ENCODE measurements around the gene TXLNA.

Gene TXLNA

DNA sequence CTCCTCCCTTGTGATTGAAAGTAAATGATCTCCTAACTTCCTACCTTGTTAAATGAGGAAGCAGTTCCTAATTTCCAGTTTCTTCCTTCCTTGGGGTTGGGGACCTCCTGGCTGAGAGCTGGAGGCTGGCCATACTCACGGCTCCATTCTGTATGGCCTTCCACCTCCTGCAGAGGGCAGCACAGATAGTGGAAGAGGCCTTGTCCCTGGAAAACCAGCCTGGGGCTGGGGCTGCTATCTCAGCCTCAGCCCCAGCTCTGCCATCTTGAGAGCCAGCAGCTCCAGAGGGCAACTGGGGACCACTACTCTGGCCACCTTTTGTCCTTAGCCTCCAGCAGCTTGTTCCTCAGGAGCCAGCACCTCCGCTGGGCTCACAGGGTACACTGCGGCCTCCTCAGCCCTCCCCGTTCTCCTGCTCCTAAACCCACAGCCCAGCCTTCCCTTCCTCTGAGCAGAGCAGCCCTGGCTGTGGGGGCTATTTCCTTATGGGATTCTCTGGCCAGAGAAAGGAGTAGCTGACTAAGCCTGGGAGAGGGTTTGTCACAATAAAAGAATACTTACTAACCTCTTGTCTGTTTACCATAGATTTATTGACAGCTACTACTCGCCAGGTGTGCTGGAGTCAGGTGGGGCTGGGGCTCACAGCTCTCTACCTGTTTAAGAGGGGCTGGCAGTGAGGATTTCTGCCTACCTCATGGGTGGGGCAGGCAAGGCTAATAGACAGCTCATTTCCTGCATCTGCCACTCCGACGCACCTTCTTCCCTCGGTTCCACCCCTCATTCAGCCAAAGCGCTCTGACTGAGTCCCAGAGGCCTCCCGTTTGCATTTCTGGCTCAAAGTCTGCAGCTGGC, 36.4 kb downstream of the TXLNA start:
- DNase-seq: peak; percentile 46

- DNase-seq: no peak
These were observed 37.1 kb downstream of the TXLNA start for GRCh38 chr1:32216566-32216965.

- DNase-seq: no peak
These were observed 39.5 kb downstream of the TXLNA start for GRCh38 chr1:32219022-32219421.

GRCh38 chr1:32220746-32221580, 41.5 kb downstream of the TXLNA start:
- no peak for DNase-seq

- DNase-seq: no peak
These were observed 42.1 kb downstream of the TXLNA start for GRCh38 chr1:32221581-32221979.

DNA sequence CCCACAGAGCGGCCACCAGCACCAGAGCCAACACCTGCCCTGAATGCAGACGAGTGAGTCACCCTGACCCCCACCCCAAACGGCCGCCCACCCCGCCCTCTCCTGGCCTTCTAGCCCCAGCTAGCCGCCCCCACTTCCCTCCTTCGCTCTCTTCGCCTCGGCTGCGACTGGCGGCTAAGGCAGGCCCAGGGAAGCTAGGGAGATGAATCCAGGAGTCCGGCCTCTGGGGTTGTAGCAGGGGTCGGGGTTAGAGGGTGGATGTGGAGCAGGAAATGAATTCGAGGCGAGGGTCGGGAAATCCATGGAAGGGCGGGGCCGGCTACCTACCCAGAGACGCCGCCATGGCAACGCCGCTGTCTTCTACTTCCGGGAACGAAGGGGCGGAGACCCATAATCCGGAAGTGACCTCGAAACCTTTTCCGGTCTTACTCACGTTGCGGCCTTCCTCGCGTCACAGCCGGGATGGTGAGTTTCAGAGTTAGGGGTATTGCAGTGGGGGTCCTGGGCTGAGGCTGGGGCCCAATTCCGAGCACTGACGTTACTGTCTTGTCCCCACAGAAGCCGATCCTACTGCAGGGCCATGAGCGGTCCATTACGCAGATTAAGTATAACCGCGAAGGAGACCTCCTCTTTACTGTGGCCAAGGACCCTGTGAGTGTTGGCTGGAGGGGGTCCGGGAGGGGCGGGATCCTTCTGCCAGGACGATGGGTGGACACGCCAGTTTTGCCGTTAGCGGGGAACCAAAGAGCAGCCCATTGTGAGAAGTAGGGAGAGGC, 42.7 kb downstream of the TXLNA start, which contains the start of the genes EIF3I and TMEM234:
EIF3I (plus strand) TSS at position 428 of the 776 bp plus-strand sequence; CDS start at position 463, 35 bp downstream.
TMEM234 (minus strand) TSS at position 374 of the 776 bp plus-strand sequence; CDS start at position 343, 31 bp downstream.
- DNase-seq: peak; percentile 90

GRCh38 chr1:32223683-32224082, 44.2 kb downstream of the TXLNA start:
- no peak for DNase-seq

- no peak for DNase-seq
These were observed 44.8 kb downstream of the TXLNA start for GRCh38 chr1:32224285-32224684.

DNA sequence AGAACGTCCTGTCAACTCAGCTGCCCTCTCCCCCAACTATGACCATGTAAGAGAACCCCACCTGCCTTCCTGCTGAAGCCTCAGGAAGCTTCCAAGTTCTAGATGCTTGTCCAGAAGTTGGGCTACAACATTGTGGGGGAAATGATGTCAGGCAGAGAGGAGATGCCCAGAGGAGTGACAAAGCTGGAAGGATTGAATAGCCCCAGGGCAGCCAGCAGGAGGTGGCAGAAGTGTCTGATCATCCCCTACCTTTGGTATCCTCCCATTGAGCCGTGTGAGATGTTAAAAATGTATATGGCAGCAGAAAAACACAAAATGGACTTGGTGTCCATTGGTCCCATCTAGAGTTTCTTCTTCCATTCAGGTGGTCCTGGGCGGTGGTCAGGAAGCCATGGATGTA, 49.3 kb downstream of the TXLNA start:
- DNase-seq: no peak

GRCh38 chr1:32231843-32232432, 52.5 kb downstream of the TXLNA start:
- no peak for DNase-seq

- DNase-seq: no peak
These were observed 53.3 kb downstream of the TXLNA start for GRCh38 chr1:32232558-32233304.

DNA sequence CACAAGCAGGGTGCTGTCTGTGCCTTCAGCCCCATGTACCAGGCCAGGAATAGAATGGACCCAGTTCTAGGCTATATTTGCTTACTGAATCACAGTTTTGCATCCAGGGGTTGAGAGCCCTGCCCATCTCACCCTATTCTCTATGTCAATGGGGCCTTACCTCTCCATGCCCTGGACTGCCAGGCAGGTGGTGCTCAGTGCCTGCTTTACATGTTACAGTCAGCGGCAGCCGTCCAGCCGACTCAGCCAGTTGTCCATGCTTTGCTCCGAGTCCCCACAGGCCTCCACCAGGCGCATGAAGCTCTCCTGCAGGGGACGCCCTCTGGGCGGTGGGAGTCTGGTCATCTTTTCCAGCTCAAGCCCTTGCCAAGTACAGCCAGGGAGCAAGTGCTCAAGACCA, 55.3 kb downstream of the TXLNA start:
- no peak for DNase-seq

DNA sequence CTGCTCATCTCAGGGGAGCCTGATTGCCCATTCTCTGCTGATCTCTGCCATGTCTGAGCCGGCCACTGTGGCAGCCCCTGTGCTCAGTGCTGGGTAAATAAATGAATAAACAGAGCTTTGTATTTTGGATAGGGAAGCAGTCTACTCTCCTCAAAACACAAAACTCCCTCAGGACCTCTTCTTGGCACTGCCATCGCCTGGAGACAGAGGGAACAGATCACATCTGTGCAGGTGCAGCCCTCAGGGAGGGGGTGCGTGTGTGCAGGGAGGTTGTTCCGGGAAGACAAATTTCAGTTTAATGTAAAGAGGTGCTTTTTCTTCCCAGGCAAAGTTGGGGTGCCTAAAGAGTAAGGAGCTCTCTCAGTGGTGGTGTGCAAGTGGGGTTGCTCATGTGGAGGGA, 59.9 kb downstream of the TXLNA start:
- no peak for DNase-seq

DNA sequence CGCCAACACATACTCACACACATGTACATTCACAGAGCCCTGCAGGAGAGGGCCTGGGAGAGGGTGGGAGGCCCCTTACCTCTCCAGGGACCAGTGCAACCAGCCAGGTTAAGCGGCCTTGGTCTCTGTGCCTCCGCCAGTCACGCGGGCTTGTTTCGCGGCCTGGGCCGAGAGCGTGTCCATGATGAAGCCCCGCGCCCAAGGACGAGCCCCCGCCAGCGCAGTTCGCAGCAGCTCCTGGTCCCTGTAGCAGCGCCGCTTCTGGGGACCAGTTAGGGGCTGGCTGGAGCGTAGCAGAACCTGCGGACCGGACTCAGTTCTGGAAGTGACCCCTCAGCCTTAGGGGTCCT, 60.3 kb downstream of the TXLNA start:
- DNase-seq: no peak

GRCh38 chr1:32240140-32240951, 60.9 kb downstream of the TXLNA start:
- peak; percentile 60 for DNase-seq

DNA sequence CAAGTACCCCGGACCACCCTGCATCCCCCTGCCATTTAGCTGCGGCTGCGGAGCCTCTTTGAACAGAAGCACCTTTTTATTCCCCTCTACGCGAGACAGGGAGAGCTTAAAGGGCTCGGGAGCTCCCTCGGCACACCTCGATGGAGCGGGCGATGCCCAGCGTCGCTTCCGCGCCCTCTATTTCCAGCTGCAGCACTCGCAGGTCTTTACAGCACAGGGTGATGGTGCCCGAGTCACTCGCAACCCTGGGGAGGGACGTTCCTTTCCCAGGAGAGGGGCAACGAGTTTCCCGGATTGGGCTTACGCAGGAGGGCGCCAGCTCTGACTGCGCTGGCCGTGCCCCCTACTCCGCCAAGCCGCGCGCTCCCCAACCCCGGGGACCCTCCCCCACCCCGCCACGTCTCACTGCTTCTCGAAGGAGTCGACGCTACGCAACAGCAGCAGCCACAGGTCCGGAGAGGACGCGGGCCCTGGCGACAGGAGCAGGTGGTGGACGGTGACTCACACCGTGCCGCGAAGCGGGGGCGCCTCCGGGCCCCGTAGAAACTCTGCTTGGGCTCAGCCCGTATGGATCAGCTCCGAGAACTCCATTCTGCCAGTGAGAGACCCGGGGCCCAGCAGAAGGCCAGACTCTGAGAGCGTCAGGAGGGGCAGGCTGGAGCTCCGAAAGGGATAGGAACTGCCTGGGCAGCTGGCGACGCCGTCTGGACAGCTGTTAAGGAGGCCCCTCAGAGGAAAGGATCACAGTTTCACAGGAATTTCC, 61.7 kb downstream of the TXLNA start:
- no peak for DNase-seq

- DNase-seq: no peak
These were observed 62.9 kb downstream of the TXLNA start for GRCh38 chr1:32242341-32242851.

DNA sequence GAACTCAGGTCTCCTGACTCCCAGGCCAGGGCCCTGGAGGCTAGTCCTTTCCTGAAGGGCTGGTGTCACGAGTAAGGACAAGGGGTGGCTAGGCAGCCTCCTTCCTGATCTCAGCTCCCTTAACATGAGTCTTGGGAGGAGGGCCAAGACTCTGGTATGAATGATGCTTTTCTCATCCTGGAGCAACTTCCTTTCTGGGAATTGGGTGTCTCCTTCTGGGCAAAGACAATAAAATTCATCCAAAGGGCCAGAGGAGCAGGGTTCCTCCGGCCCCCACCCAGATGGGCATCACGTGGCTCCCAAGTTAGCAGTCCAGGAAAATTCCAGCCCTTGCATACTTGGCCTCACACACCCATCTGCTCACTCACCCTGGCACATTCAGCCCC, 67.4 kb downstream of the TXLNA start, which contains the start of gene FAM167B:
FAM167B (plus strand) TSS at position 335 of the 386 bp plus-strand sequence. CDS start 200 bp downstream, outside the sequence.
- DNase-seq: no peak

GRCh38 chr1:32247452-32247851, 68.0 kb downstream of the TXLNA start:
- DNase-seq: no peak
